ENCODE measurements around the gene CBLB.

DNA sequence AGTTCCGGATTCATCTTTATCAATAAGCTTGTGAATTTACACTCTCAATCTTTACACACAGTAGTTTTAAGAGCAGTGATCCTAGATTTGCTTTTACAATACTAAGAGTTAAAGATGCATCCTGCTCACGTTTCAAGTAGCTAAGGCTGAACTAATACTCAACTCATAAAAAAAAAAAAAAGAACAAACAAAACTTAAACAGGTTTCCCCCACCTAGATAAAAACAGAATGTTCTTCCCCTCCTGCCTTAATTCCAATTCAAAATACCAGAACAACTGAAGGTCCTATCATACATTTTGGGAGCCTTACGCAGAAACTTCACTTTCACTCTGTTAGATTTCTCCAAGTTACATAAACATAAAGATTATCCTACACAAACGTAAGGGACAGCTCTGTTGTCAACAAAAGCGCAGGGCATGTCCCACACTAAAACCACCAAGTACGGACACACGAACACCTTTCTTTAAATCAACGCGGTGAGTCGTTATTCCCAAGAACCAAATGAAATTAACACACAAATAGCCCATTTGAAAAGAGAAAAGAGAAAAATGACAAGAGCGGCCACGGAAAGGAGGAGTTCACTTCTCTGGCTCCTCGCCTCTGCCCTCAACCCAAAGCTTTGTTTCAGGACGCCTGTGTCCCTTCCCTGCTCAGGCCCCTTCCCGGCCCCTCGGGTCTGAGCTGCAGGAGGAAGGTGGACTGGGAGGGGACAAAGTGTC lies 941 bp downstream of the CBLB start:
- no peak for TF ChIP-seq POLR2A (IDR thresholded peaks at IDR 0.05)
- TF ChIP-seq, protein P1, sequence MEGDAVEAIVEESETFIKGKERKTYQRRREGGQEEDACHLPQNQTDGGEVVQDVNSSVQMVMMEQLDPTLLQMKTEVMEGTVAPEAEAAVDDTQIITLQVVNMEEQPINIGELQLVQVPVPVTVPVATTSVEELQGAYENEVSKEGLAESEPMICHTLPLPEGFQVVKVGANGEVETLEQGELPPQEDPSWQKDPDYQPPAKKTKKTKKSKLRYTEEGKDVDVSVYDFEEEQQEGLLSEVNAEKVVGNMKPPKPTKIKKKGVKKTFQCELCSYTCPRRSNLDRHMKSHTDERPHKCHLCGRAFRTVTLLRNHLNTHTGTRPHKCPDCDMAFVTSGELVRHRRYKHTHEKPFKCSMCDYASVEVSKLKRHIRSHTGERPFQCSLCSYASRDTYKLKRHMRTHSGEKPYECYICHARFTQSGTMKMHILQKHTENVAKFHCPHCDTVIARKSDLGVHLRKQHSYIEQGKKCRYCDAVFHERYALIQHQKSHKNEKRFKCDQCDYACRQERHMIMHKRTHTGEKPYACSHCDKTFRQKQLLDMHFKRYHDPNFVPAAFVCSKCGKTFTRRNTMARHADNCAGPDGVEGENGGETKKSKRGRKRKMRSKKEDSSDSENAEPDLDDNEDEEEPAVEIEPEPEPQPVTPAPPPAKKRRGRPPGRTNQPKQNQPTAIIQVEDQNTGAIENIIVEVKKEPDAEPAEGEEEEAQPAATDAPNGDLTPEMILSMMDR (IDR thresholded peaks at IDR 0.05): no peak
